Stimulated activated CD8-positive, alpha-beta memory T cell treated with anti-CD3 and anti-CD28 coated beads, Interleukin-7, amount 100 ng/mL, for 1 hour (primary cell): ENCODE results near the gene LOXHD1.

Source experiments
- DNase-seq, 2 donors: peaks; one replicate each; pipeline ENCODE4 v3.0.0-alpha.2; 2020; ENCODE audit warnings: low read depth in 2 of 2

LOXHD1 gene

GRCh38 chr18:46481048-46481846 is 175.8 kb downstream of the LOXHD1 start:
- DNase-seq: peak; percentile 7 to 38

- no peak for DNase-seq
Observed at GRCh38 chr18:46480226-46480625, 176.8 kb downstream of the LOXHD1 start.

GRCh38 chr18:46478796-46479195 is 178.2 kb downstream of the LOXHD1 start:
- no peak for DNase-seq

- no peak for DNase-seq
Observed at GRCh38 chr18:46477425-46478011, 179.5 kb downstream of the LOXHD1 start.

GRCh38 chr18:46475390-46475752 is 181.6 kb downstream of the LOXHD1 start:
- DNase-seq: no peak

- no peak for DNase-seq
Observed at GRCh38 chr18:46474487-46475389, 182.3 kb downstream of the LOXHD1 start.

GRCh38 chr18:46471809-46472498 is 185.1 kb downstream of the LOXHD1 start:
- no peak for DNase-seq

GRCh38 chr18:46470714-46471113 is 186.3 kb downstream of the LOXHD1 start:
- DNase-seq: no peak

GRCh38 chr18:46469186-46469915 is 187.7 kb downstream of the LOXHD1 start:
- no peak for DNase-seq

GRCh38 chr18:46468426-46469180 is 188.4 kb downstream of the LOXHD1 start:
- DNase-seq: no peak

- DNase-seq: no peak
Observed at GRCh38 chr18:46466234-46467160, 190.5 kb downstream of the LOXHD1 start.

- DNase-seq: no peak
Observed at GRCh38 chr18:46464926-46465655, 191.9 kb downstream of the LOXHD1 start.

- no peak for DNase-seq
Observed at GRCh38 chr18:46462523-46462922, 194.5 kb downstream of the LOXHD1 start.

- no peak for DNase-seq
Observed at GRCh38 chr18:46461993-46462392, 195.0 kb downstream of the LOXHD1 start.

GRCh38 chr18:46460754-46461153 is 196.3 kb downstream of the LOXHD1 start:
- DNase-seq: no peak

GRCh38 chr18:46459789-46460455 is 197.1 kb downstream of the LOXHD1 start:
- no peak for DNase-seq

GRCh38 chr18:46458472-46458871 is 198.5 kb downstream of the LOXHD1 start:
- no peak for DNase-seq

GRCh38 chr18:46456691-46457090 is 200.3 kb downstream of the LOXHD1 start:
- no peak for DNase-seq
